Endothelial cell (in vitro differentiated cells): Measurements from ENCODE around the gene ARHGAP24. TPM values are rescaled to one million over a fixed set of nuclear protein-coding genes. Genes with fewer than 3 reads are reported as not detected.

Experiments used
- DNase-seq: peaks from one replicate; pipeline ENCODE4 v3.0.0; 2021; ENCODE audit warnings: low spot score
- H3K27ac Mint-ChIP-seq: one replicate; pipeline ENCODE4 v1.8.0; 2021; ENCODE audit warnings: mixed read lengths, inconsistent platforms; ENCODE audit not compliant: unreplicated experiment
- H3K27me3 Mint-ChIP-seq: one replicate; pipeline ENCODE4 v1.8.0; 2021; ENCODE audit warnings: mild to moderate bottlenecking, moderate library complexity, mixed read lengths, inconsistent platforms; ENCODE audit not compliant: unreplicated experiment
- H3K36me3 Mint-ChIP-seq: one replicate; pipeline ENCODE4 v1.8.0; 2021; ENCODE audit warnings: mild to moderate bottlenecking, low read depth, mixed read lengths, inconsistent platforms; ENCODE audit not compliant: unreplicated experiment
- H3K4me1 Mint-ChIP-seq: one replicate; pipeline ENCODE4 v1.8.0; 2021; ENCODE audit warnings: mild to moderate bottlenecking, mixed read lengths, inconsistent platforms; ENCODE audit not compliant: unreplicated experiment
- H3K4me3 Mint-ChIP-seq: one replicate; pipeline ENCODE4 v1.8.0; 2021; ENCODE audit warnings: mild to moderate bottlenecking, mixed read lengths, inconsistent platforms; ENCODE audit not compliant: unreplicated experiment
- H3K9me3 Mint-ChIP-seq: one replicate; pipeline ENCODE4 v1.8.0; 2021; ENCODE audit warnings: mixed read lengths, inconsistent platforms; ENCODE audit not compliant: unreplicated experiment
- total RNA-seq: library from RNA; stranded (reverse); fragmentation: NEBNext Ultra II Directional; extraction: Animal tissue kit (Norgen Biotek cat#: 25700); gene quantifications from one replicate; pipeline ENCODE4 v1.2.1, GENCODE V29; 2021; ENCODE audit not compliant: unreplicated experiment
- TF ChIP-seq, protein P1 (sequence below): fragments of 200-600 bp; sonication (generic); IDR thresholded peaks from one replicate; pipeline ENCODE4 v1.5.0; 2021; ENCODE audit warnings: antibody characterized with exemption; ENCODE audit not compliant: unreplicated experiment

The ARHGAP24 gene
- total RNA-seq, 1 donor from 2014 or later, result 5.0 TPM

DNA sequence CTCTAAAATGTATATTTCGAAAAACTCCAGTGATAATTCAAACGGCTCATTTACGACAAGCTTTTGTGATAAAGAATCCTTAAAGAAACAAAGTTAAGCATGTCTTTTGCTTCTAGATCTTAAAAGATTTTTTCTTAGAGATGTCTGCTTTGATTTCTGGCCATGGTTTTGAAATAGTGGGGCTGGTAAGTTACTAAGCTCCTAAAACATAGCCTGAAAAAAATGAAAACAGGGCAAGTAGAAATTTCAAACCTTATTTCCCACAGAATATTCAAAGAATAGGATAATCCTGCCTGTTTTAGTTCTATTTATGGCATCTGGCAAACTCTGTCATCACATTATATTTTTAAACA lies 318.3 kb downstream of the ARHGAP24 start:
- H3K36me3 Mint-ChIP-seq, result no peaks in the 10 kb centered on the region
- TF ChIP-seq, protein P1, sequence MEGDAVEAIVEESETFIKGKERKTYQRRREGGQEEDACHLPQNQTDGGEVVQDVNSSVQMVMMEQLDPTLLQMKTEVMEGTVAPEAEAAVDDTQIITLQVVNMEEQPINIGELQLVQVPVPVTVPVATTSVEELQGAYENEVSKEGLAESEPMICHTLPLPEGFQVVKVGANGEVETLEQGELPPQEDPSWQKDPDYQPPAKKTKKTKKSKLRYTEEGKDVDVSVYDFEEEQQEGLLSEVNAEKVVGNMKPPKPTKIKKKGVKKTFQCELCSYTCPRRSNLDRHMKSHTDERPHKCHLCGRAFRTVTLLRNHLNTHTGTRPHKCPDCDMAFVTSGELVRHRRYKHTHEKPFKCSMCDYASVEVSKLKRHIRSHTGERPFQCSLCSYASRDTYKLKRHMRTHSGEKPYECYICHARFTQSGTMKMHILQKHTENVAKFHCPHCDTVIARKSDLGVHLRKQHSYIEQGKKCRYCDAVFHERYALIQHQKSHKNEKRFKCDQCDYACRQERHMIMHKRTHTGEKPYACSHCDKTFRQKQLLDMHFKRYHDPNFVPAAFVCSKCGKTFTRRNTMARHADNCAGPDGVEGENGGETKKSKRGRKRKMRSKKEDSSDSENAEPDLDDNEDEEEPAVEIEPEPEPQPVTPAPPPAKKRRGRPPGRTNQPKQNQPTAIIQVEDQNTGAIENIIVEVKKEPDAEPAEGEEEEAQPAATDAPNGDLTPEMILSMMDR, result no peak
- no peak for DNase-seq
- H3K4me3 Mint-ChIP-seq, result no peak overlapping the region
- no peaks in the 10 kb centered on the region for H3K9me3 Mint-ChIP-seq
- peaks cover 7% of the 10 kb centered on the region for H3K4me1 Mint-ChIP-seq
- no peaks in the 10 kb centered on the region for H3K27me3 Mint-ChIP-seq
- no peak overlapping the region for H3K27ac Mint-ChIP-seq

DNA sequence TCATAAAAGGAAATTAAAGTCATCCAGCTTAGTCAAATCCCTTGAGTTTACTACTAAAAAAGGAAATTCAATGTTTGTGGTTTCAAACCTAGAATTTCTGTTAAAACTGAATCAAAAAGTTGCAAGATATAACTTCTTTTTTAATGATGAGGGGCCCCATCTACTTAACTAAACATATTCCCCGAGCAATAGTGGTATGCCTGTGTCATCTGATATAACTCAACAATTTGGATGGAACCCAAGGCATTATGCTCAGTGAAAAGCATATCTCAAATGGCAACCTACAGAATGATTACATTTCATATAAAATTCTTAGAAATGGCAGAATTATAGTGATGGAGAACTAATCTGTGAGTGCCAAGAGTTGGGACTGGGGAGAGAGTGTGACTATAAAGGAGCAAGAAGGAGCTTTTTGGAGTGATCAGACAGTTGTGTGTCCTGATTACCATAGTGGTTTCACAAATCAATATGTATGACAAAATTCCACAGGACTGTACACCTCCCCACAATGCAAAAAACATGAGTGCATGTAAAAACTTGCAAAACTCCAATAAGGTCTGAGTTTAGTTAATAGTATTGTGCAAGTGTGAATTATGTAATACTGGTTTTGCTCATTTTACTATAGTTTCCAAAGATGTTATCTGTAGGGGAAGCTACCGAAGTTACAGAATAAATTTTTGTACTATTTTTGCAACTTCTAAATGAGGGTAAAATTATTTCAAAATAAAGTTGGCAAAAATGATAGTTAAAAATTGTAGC lies 323.2 kb downstream of the ARHGAP24 start:
- TF ChIP-seq, protein P1, result no peak
- no peaks in the 10 kb centered on the region for H3K36me3 Mint-ChIP-seq
- H3K4me1 Mint-ChIP-seq, result no peaks in the 10 kb centered on the region
- DNase-seq, result no peak
- H3K27ac Mint-ChIP-seq, result no peak overlapping the region
- H3K9me3 Mint-ChIP-seq, result no peaks in the 10 kb centered on the region
- no peaks in the 10 kb centered on the region for H3K27me3 Mint-ChIP-seq
- H3K4me3 Mint-ChIP-seq, result no peak overlapping the region

DNA sequence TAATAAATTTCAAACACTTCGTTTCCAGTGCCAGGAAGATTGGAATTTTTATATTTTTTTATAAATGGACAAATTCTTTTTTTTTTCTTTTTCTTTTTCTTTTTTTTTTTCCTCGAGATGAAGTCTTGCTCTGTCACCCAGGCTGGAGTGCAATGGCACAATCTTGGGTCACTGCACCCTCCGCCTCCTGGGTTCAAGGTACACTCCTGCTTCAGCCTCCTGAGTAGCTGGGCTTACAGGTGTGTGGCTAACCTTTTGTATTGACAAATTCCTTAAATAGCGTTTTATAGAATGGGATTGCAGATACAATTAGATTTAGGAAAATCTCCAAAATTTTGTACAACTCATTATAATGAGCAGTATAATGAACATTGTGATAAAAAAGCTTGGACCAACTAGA lies 328.9 kb downstream of the ARHGAP24 start:
- H3K36me3 Mint-ChIP-seq, result no peaks in the 10 kb centered on the region
- H3K27ac Mint-ChIP-seq, result no peak overlapping the region
- TF ChIP-seq, protein P1, result no peak
- no peaks in the 10 kb centered on the region for H3K27me3 Mint-ChIP-seq
- no peaks in the 10 kb centered on the region for H3K9me3 Mint-ChIP-seq
- DNase-seq, result no peak
- H3K4me3 Mint-ChIP-seq, result no peak overlapping the region
- no peaks in the 10 kb centered on the region for H3K4me1 Mint-ChIP-seq

DNA sequence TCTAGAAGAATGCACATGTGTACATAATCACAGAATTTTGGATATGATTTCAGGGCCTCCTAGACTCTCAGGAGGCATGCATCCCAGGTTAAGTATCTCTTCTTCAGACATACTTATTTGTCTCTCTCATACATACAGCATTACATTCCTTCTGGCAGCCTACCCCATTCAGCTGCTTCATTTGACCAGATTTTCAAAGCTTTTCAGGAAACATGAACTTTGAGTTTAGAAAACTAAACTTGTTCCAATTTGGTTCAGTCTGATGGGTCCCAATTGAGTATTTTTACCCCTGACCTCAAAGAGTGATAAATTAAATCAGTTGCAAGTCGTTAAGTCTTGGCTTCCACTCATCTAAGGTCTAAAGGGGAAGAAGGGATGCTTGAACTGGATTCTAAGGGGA lies 330.9 kb downstream of the ARHGAP24 start:
- no peaks in the 10 kb centered on the region for H3K4me1 Mint-ChIP-seq
- no peaks in the 10 kb centered on the region for H3K36me3 Mint-ChIP-seq
- no peaks in the 10 kb centered on the region for H3K27me3 Mint-ChIP-seq
- TF ChIP-seq, protein P1, result no peak
- no peak overlapping the region for H3K27ac Mint-ChIP-seq
- no peaks in the 10 kb centered on the region for H3K9me3 Mint-ChIP-seq
- no peak overlapping the region for H3K4me3 Mint-ChIP-seq
- DNase-seq, result no peak

DNA sequence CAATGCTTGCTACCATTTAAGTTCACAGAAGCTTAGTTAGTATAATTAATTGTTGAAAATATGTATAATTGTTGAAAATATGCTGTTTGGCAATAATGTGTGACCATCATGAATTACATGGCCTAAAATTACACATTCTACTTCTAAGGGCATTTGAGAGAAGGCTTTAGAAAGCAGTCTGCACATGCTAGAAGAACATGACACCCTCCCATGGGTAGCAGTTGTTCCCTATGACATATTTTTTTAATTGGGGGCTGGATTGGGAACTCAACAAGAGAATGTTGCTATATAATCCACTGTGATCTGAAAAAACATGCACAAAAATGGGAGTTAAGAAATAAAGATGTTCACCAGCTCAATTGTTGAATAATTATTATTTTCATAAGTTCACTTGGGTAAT lies 331.4 kb downstream of the ARHGAP24 start:
- H3K36me3 Mint-ChIP-seq, result no peaks in the 10 kb centered on the region
- TF ChIP-seq, protein P1, result no peak
- no peaks in the 10 kb centered on the region for H3K27me3 Mint-ChIP-seq
- H3K4me3 Mint-ChIP-seq, result no peak overlapping the region
- H3K27ac Mint-ChIP-seq, result no peak overlapping the region
- H3K4me1 Mint-ChIP-seq, result no peaks in the 10 kb centered on the region
- DNase-seq, result no peak
- no peaks in the 10 kb centered on the region for H3K9me3 Mint-ChIP-seq
